GM23338 (cell line): ENCODE data around the gene PTPRA. TPM values are rescaled to one million over a fixed set of nuclear protein-coding genes. Genes with fewer than 3 reads are reported as not detected.

Experiments
- ATAC-seq: fragments of 200-7000 bp; cut with Tn5 transposase; 3 replicates; pipeline ENCODE4 v1.9.1; 2020
- DNase-seq: peaks from one replicate; pipeline ENCODE4 v3.0.0-alpha.2; 2015; ENCODE audit warnings: low spot score
- H2AFZ ChIP-seq: fragments of 200-600 bp; sonication (generic); 2 replicates; pipeline ENCODE4 v1.8.0; 2016; ENCODE audit warnings: antibody characterized with exemption, mild to moderate bottlenecking, moderate library complexity
- H3F3A ChIP-seq: fragments of 200-600 bp; sonication (generic); replicated peaks from 2 replicates; pipeline ENCODE4 v1.8.0; 2017; ENCODE audit warnings: antibody characterized with exemption, mixed run types, low read depth
- H3K27ac ChIP-seq: fragments of 200-600 bp; sonication (generic); 2 replicates; pipeline ENCODE4 v1.6.1; 2016; ENCODE audit warnings: low read depth
- H3K27me3 ChIP-seq: fragments of 200-600 bp; sonication (generic); 2 replicates; pipeline ENCODE4 v1.8.0; 2016; ENCODE audit warnings: mild to moderate bottlenecking, mixed run types, moderate library complexity; ENCODE audit not compliant: insufficient read depth
- H3K36me3 ChIP-seq: fragments of 200-600 bp; sonication (generic); 2 replicates; pipeline ENCODE4 v1.8.0; 2016; ENCODE audit warnings: mild to moderate bottlenecking; ENCODE audit not compliant: insufficient read depth
- H3K4me1 ChIP-seq: fragments of 200-600 bp; sonication (generic); 2 replicates; pipeline ENCODE4 v1.8.0; 2016; ENCODE audit warnings: mild to moderate bottlenecking, moderate library complexity; ENCODE audit not compliant: insufficient read depth
- H3K4me2 ChIP-seq: fragments of 200-600 bp; sonication (generic); 2 replicates; pipeline ENCODE4 v1.7.1; 2017; ENCODE audit warnings: mixed run types
- H3K4me3 ChIP-seq: fragments of 200-600 bp; sonication (generic); 2 replicates; pipeline ENCODE4 v1.6.1; 2016; ENCODE audit warnings: mixed run types
- H3K79me2 ChIP-seq: fragments of 200-600 bp; sonication (generic); replicated peaks from 2 replicates; pipeline ENCODE4 v1.8.0; 2017; ENCODE audit warnings: mild to moderate bottlenecking; ENCODE audit not compliant: insufficient read depth
- H3K9me2 ChIP-seq: fragments of 200-600 bp; sonication (generic); 2 replicates; pipeline ENCODE4 v1.8.0; 2017; ENCODE audit not compliant: insufficient read depth
- H4K20me1 ChIP-seq: fragments of 200-600 bp; sonication (generic); replicated peaks from 2 replicates; pipeline ENCODE4 v1.8.0; 2017; ENCODE audit warnings: mild to moderate bottlenecking; ENCODE audit not compliant: insufficient read depth
- H3K27ac Mint-ChIP-seq: 2 replicates; pipeline ENCODE4 v1.8.0; 2020; ENCODE audit warnings: inconsistent platforms, mild to moderate bottlenecking, moderate library complexity, mixed read lengths
- H3K27me3 Mint-ChIP-seq: 3 replicates; pipeline ENCODE4 v1.8.0; 2022; ENCODE audit warnings: low read depth, mild to moderate bottlenecking, moderate library complexity, mixed read lengths, inconsistent platforms; ENCODE audit not compliant: insufficient read depth, poor library complexity
- H3K36me3 Mint-ChIP-seq: 3 replicates; pipeline ENCODE4 v1.8.0; 2021; ENCODE audit warnings: low read depth, mild to moderate bottlenecking, inconsistent platforms, moderate library complexity, mixed read lengths
- H3K4me1 Mint-ChIP-seq: 3 replicates; pipeline ENCODE4 v1.8.0; 2020; ENCODE audit warnings: mild to moderate bottlenecking, inconsistent platforms, mixed read lengths
- H3K4me3 Mint-ChIP-seq: 3 replicates; pipeline ENCODE4 v1.8.0; 2021; ENCODE audit warnings: moderate library complexity, mild to moderate bottlenecking, inconsistent platforms, mixed read lengths
- H3K9me3 Mint-ChIP-seq: 3 replicates; pipeline ENCODE4 v1.8.0; 2020; ENCODE audit warnings: moderate library complexity, mild to moderate bottlenecking, inconsistent platforms, mixed read lengths
- CREB1 ChIP-seq: fragments of 250-450 bp; sonication (Bioruptor Pico); IDR thresholded peaks from 2 replicates; pipeline ENCODE4 v1.5.0; 2020; ENCODE audit warnings: low read depth, mild to moderate bottlenecking, moderate library complexity
- EZH2 ChIP-seq: fragments of 200-600 bp; sonication (generic); IDR thresholded peaks from one replicate; pipeline ENCODE4 v1.8.0; 2017; ENCODE audit warnings: antibody characterized with exemption, mild to moderate bottlenecking, low read depth; ENCODE audit not compliant: unreplicated experiment
- EZH2phosphoT487 ChIP-seq: fragments of 200-600 bp; sonication (generic); IDR thresholded peaks from one replicate; pipeline ENCODE4 v1.8.1; 2018; ENCODE audit warnings: antibody characterized with exemption; ENCODE audit not compliant: unreplicated experiment
- JUNB ChIP-seq: IDR thresholded peaks from one replicate; pipeline ENCODE4 v1.6.1; 2016; ENCODE audit warnings: antibody characterized with exemption; ENCODE audit not compliant: unreplicated experiment
- ZNF114 ChIP-seq: fragments of 250-450 bp; sonication (Bioruptor Pico); IDR thresholded peaks from 2 replicates; pipeline ENCODE4 v1.5.0; 2020; ENCODE audit warnings: mild to moderate bottlenecking, moderate library complexity
- ZNF331 ChIP-seq: fragments of 250-450 bp; sonication (Bioruptor Pico); IDR thresholded peaks from 2 replicates; pipeline ENCODE4 v1.5.0; 2020; ENCODE audit warnings: low read depth, mild to moderate bottlenecking, moderate library complexity
- polyA plus RNA-seq: library from polyadenylated mRNA; unstranded; fragments of >200 nt; fragmentation: Nextera tagmentation; extraction: Ambion mirVana; gene quantifications from 2 replicates; pipeline ENCODE4 v1.2.1, GENCODE V29; 2016
- total RNA-seq: library from RNA; depleted of rRNA; stranded (reverse); fragments of >200 nt; shearing (Covaris generic); gene quantifications from 2 replicates; pipeline ENCODE4 v1.2.3, GENCODE V29; 2014
- TF ChIP-seq, protein P1 (sequence below): IDR thresholded peaks from one replicate; pipeline ENCODE4 v1.6.1; 2018; ENCODE audit warnings: antibody characterized with exemption; ENCODE audit not compliant: unreplicated experiment
- TF ChIP-seq, protein P2 (sequence below): fragments of 250-450 bp; sonication (Bioruptor Pico); IDR thresholded peaks from 2 replicates; pipeline ENCODE4 v1.5.0; 2020; ENCODE audit warnings: mild to moderate bottlenecking, moderate library complexity

PTPRA gene
- total and polyA plus RNA-seq, 2 experiments from 2014 or later = 37.8 to 39.3 TPM

DNA sequence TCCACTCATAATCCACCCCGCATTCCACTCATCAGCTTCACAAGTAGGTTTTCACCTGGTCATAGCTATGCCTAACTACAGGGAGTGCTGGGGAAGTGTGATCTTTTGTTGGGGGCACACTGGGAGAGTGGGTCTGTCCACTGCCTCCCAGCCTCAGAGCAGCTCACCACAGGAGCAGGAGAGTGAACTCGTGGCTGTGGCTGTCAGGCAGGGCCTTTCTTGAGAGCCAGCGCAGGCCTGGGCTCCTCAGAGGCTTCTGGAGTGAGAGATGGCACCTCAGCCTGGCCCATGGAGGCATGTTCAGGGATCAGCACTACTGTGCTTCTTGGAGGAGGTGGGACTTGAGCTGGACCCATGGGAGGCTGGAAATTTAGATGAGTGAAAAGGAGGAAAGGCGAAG, 166.1 kb downstream of the PTPRA start:
- DNase-seq = no peak
- Mint-ChIP-seq H3K9me3 (no peaks in the 10 kb centered on the region; the same call in 2 of the 3 replicates), H3K4me1 (peaks cover 14% of the 10 kb centered on the region), H3K27me3 (peaks cover 16% of the 10 kb centered on the region), H3K4me3 (no peak overlapping the region), H3K27ac (no peak overlapping the region), H3K36me3 (peaks cover 51% of the 10 kb centered on the region)
- H3K27me3 ChIP-seq = no peaks in the 10 kb centered on the region
- H3K4me3 ChIP-seq = no peak overlapping the region
- no peak for TF ChIP-seq CREB1 (CRISPR knock-in tag)
- no peak for TF ChIP-seq ZNF114 (CRISPR knock-in tag)
- TF ChIP-seq, protein P1, sequence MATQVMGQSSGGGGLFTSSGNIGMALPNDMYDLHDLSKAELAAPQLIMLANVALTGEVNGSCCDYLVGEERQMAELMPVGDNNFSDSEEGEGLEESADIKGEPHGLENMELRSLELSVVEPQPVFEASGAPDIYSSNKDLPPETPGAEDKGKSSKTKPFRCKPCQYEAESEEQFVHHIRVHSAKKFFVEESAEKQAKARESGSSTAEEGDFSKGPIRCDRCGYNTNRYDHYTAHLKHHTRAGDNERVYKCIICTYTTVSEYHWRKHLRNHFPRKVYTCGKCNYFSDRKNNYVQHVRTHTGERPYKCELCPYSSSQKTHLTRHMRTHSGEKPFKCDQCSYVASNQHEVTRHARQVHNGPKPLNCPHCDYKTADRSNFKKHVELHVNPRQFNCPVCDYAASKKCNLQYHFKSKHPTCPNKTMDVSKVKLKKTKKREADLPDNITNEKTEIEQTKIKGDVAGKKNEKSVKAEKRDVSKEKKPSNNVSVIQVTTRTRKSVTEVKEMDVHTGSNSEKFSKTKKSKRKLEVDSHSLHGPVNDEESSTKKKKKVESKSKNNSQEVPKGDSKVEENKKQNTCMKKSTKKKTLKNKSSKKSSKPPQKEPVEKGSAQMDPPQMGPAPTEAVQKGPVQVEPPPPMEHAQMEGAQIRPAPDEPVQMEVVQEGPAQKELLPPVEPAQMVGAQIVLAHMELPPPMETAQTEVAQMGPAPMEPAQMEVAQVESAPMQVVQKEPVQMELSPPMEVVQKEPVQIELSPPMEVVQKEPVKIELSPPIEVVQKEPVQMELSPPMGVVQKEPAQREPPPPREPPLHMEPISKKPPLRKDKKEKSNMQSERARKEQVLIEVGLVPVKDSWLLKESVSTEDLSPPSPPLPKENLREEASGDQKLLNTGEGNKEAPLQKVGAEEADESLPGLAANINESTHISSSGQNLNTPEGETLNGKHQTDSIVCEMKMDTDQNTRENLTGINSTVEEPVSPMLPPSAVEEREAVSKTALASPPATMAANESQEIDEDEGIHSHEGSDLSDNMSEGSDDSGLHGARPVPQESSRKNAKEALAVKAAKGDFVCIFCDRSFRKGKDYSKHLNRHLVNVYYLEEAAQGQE = no peak
- H3K9me2 ChIP-seq = peaks cover 4% of the 10 kb centered on the region; the same call in 1 of the 2 replicates
- peaks cover 17% of the 10 kb centered on the region for H3K4me1 ChIP-seq
- H3K79me2 ChIP-seq = no peaks in the 10 kb centered on the region
- no peak overlapping the region for H3K27ac ChIP-seq
- peaks cover 3% of the 10 kb centered on the region; the same call in 1 of the 2 replicates for H3K36me3 ChIP-seq
- no peak overlapping the region for H2AFZ ChIP-seq
- H4K20me1 ChIP-seq = 0 out of 2 replicates have a peak, but pooled peaks cover 3% of the 10 kb centered on the region
- no peaks in the 10 kb centered on the region for H3F3A ChIP-seq
- H3K4me2 ChIP-seq = no peak overlapping the region
- no peak for ATAC-seq

DNA sequence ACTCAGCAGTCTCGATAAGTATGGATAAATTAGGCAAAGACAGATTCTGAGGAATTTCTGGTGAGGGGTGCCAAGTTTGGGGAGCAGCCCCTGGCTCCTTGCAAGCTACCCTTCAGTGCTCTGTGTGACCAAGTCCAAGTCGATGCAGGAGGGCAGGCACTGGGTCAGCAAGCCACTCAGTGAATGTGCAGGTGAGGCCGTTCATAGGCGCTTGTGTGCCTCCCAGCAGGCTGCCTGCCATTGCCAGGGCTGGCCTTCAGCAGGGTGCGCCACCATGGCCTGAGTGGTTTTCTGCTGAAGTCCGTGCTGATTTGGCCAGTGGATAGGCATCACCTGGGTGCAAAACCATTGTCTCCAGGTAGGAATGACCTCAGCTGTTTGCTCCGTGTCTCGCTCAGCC, 166.8 kb downstream of the PTPRA start:
- Histone ChIP-seq H3F3A (no peaks in the 10 kb centered on the region), H3K9me2 (peaks cover 4% of the 10 kb centered on the region; the same call in 1 of the 2 replicates), H3K27me3 (no peaks in the 10 kb centered on the region), H2AFZ (no peak overlapping the region), H3K27ac (no peak overlapping the region), H3K79me2 (no peaks in the 10 kb centered on the region), H4K20me1 (no peaks in the 10 kb centered on the region), H3K4me2 (no peak overlapping the region), H3K36me3 (peaks cover 3% of the 10 kb centered on the region; the same call in 1 of the 2 replicates), H3K4me3 (no peak overlapping the region), H3K4me1 (peaks cover 21% of the 10 kb centered on the region)
- Mint-ChIP-seq H3K4me1 (peaks cover 17% of the 10 kb centered on the region), H3K4me3 (no peak overlapping the region), H3K27me3 (peaks cover 14% of the 10 kb centered on the region), H3K9me3 (no peaks in the 10 kb centered on the region; the same call in 2 of the 3 replicates), H3K36me3 (peaks cover 49% of the 10 kb centered on the region), H3K27ac (no peak overlapping the region)
- ATAC-seq = no peak
- DNase-seq = no peak
- TF ChIP-seq EZH2 = no peak
- no peak for TF ChIP-seq ZNF114 (CRISPR knock-in tag)
- TF ChIP-seq, protein P2, sequence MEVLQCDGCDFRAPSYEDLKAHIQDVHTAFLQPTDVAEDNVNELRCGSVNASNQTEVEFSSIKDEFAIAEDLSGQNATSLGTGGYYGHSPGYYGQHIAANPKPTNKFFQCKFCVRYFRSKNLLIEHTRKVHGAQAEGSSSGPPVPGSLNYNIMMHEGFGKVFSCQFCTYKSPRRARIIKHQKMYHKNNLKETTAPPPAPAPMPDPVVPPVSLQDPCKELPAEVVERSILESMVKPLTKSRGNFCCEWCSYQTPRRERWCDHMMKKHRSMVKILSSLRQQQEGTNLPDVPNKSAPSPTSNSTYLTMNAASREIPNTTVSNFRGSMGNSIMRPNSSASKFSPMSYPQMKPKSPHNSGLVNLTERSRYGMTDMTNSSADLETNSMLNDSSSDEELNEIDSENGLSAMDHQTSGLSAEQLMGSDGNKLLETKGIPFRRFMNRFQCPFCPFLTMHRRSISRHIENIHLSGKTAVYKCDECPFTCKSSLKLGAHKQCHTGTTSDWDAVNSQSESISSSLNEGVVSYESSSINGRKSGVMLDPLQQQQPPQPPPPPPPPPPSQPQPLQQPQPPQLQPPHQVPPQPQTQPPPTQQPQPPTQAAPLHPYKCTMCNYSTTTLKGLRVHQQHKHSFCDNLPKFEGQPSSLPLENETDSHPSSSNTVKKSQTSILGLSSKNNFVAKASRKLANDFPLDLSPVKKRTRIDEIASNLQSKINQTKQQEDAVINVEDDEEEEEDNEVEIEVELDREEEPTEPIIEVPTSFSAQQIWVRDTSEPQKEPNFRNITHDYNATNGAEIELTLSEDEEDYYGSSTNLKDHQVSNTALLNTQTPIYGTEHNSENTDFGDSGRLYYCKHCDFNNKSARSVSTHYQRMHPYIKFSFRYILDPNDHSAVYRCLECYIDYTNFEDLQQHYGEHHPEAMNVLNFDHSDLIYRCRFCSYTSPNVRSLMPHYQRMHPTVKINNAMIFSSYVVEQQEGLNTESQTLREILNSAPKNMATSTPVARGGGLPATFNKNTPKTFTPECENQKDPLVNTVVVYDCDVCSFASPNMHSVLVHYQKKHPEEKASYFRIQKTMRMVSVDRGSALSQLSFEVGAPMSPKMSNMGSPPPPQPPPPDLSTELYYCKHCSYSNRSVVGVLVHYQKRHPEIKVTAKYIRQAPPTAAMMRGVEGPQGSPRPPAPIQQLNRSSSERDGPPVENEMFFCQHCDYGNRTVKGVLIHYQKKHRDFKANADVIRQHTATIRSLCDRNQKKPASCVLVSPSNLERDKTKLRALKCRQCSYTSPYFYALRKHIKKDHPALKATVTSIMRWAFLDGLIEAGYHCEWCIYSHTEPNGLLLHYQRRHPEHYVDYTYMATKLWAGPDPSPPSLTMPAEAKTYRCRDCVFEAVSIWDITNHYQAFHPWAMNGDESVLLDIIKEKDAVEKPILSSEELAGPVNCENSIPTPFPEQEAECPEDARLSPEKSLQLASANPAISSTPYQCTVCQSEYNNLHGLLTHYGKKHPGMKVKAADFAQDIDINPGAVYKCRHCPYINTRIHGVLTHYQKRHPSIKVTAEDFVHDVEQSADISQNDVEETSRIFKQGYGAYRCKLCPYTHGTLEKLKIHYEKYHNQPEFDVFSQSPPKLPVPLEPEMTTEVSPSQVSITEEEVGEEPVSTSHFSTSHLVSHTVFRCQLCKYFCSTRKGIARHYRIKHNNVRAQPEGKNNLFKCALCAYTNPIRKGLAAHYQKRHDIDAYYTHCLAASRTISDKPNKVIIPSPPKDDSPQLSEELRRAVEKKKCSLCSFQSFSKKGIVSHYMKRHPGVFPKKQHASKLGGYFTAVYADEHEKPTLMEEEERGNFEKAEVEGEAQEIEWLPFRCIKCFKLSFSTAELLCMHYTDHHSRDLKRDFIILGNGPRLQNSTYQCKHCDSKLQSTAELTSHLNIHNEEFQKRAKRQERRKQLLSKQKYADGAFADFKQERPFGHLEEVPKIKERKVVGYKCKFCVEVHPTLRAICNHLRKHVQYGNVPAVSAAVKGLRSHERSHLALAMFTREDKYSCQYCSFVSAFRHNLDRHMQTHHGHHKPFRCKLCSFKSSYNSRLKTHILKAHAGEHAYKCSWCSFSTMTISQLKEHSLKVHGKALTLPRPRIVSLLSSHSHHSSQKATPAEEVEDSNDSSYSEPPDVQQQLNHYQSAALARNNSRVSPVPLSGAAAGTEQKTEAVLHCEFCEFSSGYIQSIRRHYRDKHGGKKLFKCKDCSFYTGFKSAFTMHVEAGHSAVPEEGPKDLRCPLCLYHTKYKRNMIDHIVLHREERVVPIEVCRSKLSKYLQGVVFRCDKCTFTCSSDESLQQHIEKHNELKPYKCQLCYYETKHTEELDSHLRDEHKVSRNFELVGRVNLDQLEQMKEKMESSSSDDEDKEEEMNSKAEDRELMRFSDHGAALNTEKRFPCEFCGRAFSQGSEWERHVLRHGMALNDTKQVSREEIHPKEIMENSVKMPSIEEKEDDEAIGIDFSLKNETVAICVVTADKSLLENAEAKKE = no peak
- no peak for TF ChIP-seq EZH2phosphoT487
- TF ChIP-seq, protein P1 = no peak
- TF ChIP-seq JUNB = no peak
- no peak for TF ChIP-seq ZNF331
